GM08714 (cell line): Measurements from ENCODE around the gene GDF2.

Source experiments
- H3K4me3 ChIP-seq: fragments of 200-500 bp; sonication (Bioruptor generic); 2 replicates; pipeline ENCODE4 v1.5.1; 2014; ENCODE audit warnings: mild to moderate bottlenecking, low read length, inconsistent platforms
- ZNF274 ChIP-seq: IDR thresholded peaks from 2 replicates; pipeline ENCODE4 v1.6.1; 2012; ENCODE audit warnings: mild to moderate bottlenecking, low read depth, low read length

GDF2 gene

GRCh38 chr10:47353351-47353750, 31.1 kb downstream of the GDF2 start:
- no peak for TF ChIP-seq ZNF274
- no peak overlapping the region for H3K4me3 ChIP-seq

GRCh38 chr10:47354165-47354564, 31.9 kb downstream of the GDF2 start:
- TF ChIP-seq ZNF274: no peak

DNA sequence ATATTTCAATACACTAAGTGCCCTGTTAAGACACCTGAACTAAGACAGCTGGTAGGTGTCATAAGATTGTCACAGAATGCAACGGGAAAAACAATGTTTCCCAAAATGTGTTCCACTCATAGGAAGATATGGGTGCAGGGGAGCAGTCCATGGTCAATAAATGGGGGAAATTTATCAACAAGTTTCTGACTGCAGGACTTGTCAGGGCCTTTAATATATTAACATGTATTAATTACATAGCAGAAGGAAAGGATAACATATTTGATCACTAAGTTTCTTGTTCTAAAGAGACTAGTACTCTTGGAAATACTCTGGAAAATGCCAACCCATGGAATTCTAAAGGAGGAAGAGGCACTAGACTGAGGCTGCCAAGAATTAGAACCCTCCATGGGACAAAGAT, 32.6 kb downstream of the GDF2 start:
- TF ChIP-seq ZNF274: no peak

More at GRCh38 chr10:47354165-47354564, 31.9 kb downstream of the GDF2 start:
- H3K4me3 ChIP-seq: no peak overlapping the region

DNA sequence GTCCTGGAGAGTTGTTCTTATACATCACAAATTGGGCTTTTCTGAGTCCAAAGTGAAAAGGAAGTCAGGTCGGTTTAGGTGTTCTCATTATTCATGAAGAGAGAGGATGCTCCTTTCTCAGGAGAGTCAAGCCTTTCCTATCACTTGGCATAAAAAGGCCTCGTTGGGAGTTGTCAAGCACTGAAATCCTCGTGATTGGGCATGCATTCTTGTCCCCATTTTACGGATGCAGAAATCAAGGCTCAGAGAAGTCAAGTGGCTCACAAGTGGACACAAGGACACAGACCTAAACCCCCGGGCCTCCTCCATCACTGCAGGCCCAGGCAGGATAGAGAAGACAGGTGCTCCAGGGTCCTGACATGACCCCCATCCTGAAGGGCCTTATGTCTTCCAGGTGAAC, 34.5 kb downstream of the GDF2 start:
- no peak for TF ChIP-seq ZNF274
- no peak overlapping the region for H3K4me3 ChIP-seq

More for the DNA sequence above, 32.6 kb downstream of the GDF2 start:
- no peak overlapping the region for H3K4me3 ChIP-seq

GRCh38 chr10:47357131-47357582, 34.9 kb downstream of the GDF2 start:
- no peak for TF ChIP-seq ZNF274
- H3K4me3 ChIP-seq: no peak overlapping the region

GRCh38 chr10:47357911-47358310, 35.7 kb downstream of the GDF2 start:
- no peak overlapping the region for H3K4me3 ChIP-seq
- TF ChIP-seq ZNF274: no peak

GRCh38 chr10:47358457-47358856, 36.2 kb downstream of the GDF2 start:
- TF ChIP-seq ZNF274: no peak

DNA sequence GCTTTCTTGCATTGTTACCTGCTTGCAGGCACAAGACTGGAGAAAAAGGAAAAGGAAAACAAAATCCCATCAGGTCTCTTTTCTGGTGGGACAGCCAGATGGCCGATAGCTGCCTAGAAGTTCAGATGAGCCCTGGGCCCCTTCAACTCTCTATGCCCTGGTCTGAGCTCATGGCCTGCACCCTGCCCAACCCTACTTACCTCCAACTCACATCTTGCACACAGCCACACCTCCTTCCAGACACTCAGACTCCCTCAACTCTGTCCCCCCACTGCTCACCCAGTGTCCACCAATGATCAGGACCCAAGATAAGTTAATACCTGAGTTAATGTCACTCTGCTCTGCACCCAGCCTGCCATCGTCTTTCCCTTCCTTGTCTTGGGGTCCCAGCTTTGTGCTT, 36.8 kb downstream of the GDF2 start:
- no peak for TF ChIP-seq ZNF274
- no peak overlapping the region for H3K4me3 ChIP-seq

More at GRCh38 chr10:47358457-47358856, 36.2 kb downstream of the GDF2 start:
- H3K4me3 ChIP-seq: no peak overlapping the region

GRCh38 chr10:47359626-47360418, 37.6 kb downstream of the GDF2 start:
- H3K4me3 ChIP-seq: no peak overlapping the region
- no peak for TF ChIP-seq ZNF274

- TF ChIP-seq ZNF274: no peak
Observed at GRCh38 chr10:47360419-47361040, 38.3 kb downstream of the GDF2 start.

DNA sequence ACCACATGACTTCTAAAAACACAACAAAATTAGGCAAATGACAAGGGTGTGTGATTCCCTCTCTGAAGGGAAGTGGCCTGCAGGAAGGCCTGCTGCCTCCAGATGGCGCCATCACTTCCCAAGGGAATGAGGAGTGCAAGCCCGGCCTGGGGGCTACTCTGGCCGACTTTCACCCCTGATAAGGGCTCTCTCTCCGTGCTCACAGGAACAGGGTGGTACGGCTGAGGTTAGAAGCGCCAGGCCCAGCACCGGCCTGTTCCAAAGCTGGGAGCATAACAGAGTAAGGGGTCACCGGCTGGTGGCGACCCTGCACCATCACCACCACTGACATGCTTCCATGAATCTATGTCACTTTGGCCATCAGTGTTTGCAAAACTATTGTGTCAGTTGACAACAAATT, 39.0 kb downstream of the GDF2 start:
- H3K4me3 ChIP-seq: no peak overlapping the region
- no peak for TF ChIP-seq ZNF274

More at GRCh38 chr10:47360419-47361040, 38.3 kb downstream of the GDF2 start:
- H3K4me3 ChIP-seq: no peak overlapping the region

DNA sequence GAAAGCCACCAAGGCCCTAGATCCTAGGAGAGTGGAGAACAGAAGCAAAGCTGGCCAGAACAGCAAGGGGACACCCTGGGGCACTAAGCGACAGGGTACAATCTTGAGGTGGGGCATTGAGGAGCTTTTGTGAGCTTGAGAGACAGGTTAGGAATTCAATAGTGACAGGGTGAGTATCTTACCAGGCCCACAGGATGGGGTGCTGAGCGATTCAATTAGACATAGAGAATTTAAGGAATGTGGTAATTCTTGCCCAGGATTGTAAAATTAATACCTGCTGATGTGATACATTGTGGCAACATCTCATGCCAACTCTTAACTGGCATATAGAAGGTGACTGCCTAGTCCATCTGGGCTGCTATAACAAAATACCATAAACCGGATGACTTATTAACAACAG, 39.9 kb downstream of the GDF2 start:
- no peak for TF ChIP-seq ZNF274
- H3K4me3 ChIP-seq: no peak overlapping the region

- no peak overlapping the region for H3K4me3 ChIP-seq
- TF ChIP-seq ZNF274: no peak
Observed at GRCh38 chr10:47363781-47364180, 41.5 kb downstream of the GDF2 start.

GRCh38 chr10:47364366-47364765, 42.1 kb downstream of the GDF2 start:
- TF ChIP-seq ZNF274: no peak
- H3K4me3 ChIP-seq: no peak overlapping the region

DNA sequence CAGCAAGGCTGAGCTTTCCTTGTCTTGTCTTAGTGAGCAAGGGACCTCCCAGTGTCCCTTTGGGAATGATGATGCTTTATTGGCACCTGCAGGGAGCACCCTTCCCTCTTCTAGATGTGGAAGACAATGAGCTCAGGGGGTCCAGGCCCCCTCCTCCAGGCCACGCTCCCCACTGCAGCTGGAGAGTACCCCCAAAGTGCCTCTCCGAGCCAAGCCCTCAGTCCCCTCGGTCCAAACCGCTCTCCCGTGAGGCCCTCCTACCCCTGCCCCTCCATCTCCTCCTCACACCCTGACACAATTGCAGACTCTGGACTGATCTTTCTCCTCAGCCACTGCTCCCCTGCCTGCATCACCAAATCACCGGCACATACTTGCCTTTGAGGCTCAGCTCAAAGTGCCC, 42.7 kb downstream of the GDF2 start:
- TF ChIP-seq ZNF274: no peak

More for the DNA sequence above, 42.7 kb downstream of the GDF2 start:
- no peak overlapping the region for H3K4me3 ChIP-seq
